GM21423 (cell line): ENCODE data around the gene HNRNPAB.
"Not testable (repeated sequence)": the region's sequence is repeated elsewhere in the genome, so short reads cannot be mapped to it uniquely, and the experiment has no call there.

Experiments
- ATAC-seq: cut with Tn5 transposase; IDR thresholded peaks from one replicate; pipeline ENCODE4 v1.9.1; 2021; ENCODE audit warnings: mild to moderate bottlenecking, moderate library complexity; ENCODE audit not compliant: unreplicated experiment

The HNRNPAB gene

DNA sequence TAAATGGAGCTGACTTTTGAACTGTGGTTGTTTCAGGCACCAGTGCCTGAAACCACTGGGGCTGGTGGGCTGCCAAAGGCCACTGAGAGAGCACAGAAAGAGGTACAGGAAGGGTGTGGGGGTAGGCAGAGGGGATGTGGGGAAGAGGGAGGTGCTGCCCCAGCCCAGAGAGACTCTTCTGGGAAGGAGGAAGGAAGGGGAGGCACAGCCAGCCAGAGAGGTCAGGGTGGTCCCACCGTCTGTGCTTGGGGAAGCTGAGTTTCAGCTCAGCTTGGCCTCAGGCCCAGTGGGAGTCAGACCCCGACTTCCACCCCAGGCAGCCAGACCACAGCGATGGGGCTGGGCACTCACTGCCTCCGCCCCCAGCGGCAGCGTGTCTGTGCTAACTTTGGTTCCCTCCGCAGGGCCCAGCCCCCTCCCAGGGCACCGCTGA lies 36.9 kb downstream of the HNRNPAB start:
- peak; percentile 23 for ATAC-seq

DNA sequence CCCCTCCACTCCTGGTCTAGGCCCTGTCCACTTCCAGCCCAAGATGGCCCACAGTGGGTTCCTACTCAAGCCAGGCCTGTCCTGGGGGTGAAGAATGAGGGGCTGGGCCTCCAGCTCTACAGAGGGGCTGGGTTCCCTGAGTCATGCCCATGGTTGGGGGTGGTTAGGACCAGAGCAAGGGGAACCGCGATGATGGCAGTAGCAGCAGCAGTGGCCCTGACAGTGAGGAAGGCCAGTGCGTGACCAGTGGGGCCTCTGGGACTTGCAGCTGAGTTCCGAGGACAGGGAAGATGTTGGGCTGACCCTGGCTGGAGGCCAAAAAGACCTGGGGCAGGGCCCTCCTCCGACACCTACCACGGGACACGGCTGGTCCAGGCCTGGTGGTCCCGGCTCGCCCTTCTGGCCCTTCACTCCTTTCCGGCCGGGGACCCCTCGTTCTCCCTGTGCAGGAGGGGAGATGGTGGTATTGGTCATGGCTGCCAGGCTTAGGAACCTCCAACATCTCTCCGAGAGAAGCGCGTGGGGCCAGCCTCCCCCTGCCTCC lies 37.4 kb downstream of the HNRNPAB start:
- ATAC-seq, result no peak

DNA sequence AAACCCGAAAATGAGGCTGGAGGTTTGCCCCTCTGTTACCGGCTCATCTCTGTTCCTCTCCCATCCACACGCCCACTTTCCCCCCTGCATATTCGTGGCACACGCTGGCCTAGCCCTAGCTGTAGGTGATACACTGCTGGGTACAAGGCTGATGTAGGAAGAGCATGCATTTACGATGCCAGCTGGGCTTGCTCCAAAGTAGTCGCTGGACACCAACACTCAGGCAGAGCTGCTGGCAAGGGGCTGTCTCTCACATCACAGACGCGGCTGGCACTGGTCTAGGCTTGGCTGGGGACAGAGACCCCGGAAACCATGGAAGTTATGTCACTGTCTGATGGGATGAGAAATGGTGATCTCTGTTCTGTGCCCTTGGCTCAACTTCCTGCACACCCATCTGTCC lies 38.1 kb downstream of the HNRNPAB start:
- no peak for ATAC-seq

DNA sequence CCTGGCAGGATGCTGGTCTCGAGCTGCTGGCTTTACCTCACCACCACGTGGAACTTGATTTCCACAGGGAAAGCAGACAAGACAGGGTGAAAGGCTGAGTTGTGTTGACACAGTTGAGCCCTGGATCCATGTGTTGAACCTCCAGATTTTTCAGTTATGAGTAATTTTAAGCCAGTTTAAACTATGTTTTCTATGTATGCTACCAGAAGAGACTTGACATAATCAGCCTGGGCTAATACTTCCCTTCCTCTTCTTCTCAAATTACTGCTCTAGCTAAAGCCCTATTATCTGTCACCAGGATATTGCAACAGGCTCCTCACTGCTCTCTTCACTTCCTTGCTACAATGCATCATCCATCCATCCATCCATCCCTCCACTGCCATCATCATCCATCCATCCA lies 40.2 kb downstream of the HNRNPAB start:
- no peak for ATAC-seq

DNA sequence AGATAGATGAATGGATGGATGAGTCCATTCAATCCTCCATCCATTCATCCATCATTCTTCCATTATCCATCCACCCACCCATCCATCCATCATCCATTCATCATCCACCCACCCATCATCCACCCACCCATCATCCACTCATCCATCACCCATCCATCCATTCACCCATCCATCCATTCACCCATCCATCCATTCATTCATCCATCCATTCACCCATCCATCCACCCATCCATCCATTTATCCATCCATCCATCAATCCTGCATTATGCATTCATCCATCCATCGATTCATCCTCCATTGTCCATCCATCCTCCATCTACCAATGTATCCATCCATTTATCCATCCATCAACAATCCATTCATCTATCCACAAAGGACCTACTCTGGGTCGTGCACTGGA lies 41.1 kb downstream of the HNRNPAB start:
- ATAC-seq, result no peak

DNA sequence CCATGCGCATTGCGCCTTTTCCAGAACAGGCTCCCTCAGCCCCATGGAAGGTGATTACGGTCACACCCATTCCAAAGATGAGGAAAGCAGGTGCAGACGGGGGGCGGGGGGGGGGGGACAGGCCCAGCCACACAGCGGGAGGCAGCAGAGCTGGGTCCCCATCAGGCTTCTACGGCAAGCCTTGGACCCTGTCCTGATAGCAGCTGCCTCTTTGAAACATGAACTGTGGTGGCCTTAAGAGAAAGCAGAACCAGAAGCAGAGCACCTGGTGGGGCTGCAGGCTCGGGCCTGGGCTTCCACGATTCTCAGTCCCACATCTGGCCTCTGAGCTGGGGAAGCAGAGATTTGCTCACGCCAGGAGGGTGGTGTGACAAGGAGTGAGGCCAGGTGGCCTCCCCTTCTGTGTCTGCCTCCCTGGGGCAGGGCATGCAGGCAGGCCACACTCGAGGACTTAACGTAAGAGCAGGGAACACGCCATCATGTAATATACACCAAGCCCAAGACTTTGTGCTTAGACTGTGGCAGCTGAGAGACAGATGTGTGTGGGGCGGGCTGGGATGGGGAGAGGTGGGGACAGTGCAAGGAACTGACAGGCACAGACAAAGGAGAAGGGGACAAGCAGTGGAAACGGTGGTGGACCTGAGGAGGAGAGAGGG lies 42.4 kb downstream of the HNRNPAB start:
- no peak for ATAC-seq

DNA sequence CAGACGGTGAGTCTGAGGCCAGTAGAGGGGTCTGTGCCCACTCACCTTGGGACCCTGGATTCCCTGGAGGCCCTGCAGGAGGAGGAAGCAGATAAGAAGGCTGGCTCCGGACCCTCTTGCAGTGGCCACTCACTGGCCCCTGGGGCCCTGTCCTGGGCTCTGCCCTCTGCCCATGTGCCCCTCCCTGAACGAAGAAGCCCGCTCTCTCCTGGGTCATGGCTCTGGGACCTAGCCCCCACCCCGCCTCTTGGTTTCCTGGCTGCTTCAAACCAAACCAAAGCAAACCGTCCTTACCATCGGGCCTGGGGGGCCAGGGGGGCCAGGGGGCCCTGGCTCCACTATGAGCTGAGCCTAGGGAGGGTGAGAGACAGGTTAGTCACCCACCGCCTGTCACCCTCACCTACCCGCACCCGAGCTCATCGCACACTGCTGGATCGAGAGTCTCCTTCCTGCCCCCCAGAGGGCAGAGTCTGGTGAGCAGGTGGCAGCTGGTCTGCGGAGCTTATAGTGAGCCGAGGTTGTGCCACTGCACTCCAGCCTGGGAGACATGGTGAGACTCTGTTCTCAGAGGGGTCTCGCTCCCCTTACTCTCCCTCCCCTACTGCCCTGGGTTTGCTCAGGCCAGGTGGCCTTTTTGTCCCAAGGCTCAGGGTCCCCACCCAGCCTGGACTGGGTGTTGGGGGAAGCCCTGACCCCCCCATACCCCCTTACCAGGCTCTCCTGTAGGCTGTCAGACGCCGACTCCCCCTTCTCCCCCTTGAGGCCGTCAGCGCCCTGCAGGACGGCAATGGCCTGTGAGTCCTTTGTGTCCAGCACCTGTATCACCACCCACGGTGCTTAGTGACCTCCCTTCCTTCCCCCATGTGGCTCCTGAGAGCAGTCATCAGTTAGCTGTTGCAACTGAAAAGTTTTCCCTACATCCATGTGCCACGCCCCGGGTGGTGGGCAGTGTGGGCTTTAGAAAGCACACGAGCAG lies 43.4 kb downstream of the HNRNPAB start:
- ATAC-seq, result no peak

DNA sequence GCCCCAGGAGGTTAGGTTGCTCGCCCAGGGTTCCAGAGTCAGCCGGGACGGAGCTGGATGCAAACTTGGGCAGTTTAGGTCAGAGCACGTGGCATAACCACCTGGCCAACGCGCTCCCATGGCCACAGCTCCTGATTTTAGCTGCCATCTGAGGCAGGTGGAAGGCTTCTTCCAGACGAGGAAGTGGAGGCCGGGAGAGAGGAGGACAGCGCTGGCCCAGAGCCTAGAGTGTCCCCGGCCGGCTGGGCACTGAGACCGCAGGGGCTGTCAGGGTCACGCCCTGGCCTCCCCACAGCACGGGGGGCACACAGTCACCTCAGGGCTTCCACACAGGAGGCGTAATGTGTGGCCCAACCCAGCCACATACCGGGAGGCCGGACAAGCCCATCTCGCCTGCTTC lies 44.4 kb downstream of the HNRNPAB start:
- ATAC-seq, result no peak

DNA sequence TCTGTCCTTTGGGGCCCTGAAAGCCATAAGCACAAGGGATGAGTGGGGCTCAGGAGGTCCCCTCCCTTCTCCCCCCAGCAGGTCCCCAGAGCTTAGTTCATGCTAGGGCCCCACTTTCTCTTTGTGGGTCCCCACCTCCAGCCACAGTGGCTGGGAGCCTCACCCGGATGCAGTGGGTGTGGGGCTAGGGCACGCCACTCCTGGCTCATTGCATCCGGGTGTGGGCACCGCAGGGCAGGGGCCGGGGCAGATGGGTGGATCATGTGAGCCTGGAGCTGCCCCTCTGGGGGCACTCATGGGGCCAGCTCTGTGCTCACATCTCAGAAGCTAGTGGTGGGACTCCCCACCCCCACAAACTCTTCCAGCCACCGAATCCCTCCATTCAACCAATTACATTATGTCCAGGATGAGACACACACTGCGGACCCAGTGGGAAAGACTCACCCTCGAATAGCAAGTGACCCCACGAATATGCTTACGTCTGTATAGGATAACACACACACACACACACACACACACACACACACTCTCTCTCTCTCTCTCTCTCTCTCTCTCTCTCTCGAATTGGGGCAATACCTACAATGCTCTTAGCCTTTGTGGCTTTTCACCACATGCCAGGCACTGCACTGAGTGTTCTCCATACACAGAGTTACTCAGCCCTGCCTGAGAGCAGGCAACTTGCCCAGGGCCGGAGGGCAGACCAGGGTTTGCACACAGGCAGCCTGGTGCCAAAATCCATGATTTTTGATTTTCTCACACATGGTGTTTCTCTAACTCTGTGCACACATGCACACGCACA lies 45.1 kb downstream of the HNRNPAB start:
- no peak for ATAC-seq

DNA sequence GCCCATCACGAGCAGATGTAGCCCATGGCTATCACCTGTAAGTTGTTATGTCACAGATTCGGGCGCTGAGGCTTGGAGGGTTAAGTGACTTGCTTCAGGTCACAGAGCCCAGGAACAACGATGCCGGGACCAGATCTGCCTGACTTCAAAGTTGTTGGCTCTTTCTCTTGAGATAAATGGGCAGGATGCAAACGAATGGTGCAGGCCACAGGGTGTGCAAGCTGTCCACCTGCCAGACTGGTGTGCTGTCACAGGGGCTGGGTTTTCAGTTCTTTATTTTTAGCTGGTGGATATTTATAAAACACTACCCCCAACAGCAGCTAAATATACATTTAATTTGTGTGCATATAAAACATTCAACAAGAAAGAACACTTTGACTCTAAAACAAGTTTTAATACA lies 45.9 kb downstream of the HNRNPAB start:
- no peak for ATAC-seq

DNA sequence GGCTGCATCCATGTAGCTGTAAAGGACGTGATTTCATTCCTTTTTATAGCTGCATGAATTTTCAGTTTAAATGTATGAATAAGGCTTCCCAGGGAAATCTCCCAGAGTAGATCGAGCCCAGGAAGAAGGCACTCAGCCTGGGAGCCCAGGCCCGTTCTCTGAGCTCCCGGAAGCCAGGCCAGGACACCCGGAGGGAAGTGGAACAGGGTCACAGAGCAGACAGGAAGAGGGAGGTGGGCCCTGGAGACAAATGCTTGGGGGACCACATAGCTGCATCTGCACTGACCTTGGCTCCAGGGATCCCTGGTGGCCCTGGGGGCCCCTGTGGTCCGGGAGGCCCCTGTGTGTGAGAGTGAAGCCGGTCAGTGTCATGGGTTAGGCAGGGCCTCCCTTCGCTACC lies 47.9 kb downstream of the HNRNPAB start:
- no peak for ATAC-seq

DNA sequence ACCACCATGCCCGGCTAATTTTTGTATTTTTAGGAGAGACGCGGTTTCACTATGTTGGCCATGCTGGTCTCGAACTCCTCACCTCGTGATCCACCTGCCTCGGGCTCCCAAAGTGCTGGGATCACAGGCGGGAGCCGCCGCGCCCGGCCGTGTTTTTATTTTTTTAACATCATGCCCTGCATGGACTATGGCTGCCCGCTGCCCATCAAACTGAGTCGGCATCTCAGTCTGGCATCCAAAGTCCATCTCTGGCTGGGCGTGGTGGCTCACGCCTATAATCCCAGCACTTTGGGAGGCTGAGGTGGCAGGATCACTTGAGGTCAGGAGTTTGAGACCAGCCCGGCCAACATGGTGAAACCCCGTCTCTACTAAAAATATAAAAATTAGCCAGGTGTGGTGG lies 49.3 kb downstream of the HNRNPAB start:
- not testable (repeated sequence) for ATAC-seq

DNA sequence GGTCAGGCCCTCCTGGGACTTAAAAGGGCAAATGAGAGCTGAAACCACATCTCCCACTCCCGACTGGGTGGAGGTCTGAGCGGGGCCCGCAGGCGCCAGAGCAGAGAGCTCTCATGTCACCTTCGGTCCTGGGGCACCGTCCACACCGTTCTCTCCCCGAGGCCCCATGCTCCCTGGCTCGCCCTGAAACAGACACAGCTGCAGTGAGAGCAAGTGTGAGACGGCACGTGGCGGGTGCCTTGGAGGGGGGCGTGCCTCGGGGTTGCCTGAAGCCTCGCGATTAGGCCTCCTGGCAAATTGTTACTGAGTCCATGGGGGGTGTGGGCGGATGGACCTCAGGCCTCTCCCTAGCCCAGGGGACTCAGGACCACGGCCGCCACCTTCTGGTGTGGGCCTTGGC lies 52.4 kb downstream of the HNRNPAB start:
- ATAC-seq, result no peak

DNA sequence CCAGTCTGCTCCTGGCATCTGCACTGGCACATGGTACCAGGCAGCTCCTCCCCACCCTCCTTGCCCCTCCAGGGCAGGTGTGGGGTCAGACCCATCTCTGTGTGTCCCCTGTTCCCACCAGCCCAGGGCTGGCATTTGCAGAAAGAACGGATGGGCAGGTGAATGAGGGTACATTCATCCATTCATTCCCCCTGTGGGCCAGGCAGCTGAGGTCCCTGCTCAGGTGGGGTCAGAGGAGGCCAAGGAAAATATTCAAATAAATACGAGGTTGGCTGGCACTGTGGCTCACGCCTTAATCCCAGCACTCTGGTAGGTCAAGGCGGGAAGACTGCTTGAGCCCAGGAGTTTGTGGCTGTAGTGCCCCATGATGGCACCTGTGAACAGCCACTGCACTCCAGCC lies 53.3 kb downstream of the HNRNPAB start:
- ATAC-seq, result no peak

DNA sequence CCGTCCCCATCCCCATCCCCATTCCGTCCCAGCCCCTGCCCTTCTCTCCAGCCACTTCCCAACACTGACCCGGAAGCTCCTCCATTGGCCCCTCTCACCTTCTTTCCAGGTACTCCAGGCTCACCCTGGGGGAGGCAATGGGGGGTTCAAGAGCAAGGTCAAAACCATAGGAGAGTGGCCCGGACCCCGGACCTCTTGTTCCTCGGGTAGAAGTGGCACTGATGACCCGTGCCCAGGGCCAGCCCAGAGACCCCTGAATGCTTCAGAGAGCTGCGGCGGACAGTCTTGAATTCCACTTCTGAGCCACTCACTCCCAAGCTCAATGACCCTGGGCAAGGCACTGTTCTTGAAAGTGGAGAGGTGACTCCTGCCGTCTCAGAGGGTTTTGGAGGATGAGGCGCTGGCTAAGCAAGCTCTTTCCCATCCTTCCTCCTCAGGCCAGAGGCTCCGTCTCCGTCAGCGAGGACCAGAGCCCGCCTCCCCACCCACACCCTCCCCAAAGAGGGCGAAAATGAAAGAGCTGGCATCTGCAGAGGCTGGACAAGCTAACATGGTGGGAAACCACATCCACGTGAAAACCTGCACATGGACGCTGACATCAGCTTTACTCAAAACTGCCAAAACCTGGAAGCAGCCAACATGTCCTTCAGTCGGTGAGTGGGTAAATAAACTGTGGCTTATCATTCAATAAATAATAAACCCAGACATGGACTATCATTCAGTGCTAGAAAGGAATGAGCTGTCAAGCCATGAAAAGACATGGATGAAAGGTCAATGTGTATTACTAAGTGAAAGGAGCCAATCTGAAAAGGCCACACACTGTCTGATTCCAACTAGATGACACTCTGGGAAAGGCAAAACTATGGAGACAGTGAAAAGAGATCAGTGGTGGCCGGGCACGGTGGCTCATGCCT lies 55.5 kb downstream of the HNRNPAB start:
- no peak for ATAC-seq
